Measurements from ENCODE around the gene TMEM204. TPM values are rescaled to one million over a fixed set of nuclear protein-coding genes. Genes with fewer than 3 reads are reported as not detected.

TMEM204 gene
- total RNA-seq, 2 donors from 2014 or later = 2.9 to 5.0 TPM

- intact Hi-C loops (cut with DNase I) = no loop called here
- no peak for TF ChIP-seq CTCF (IDR thresholded peaks at IDR 0.05)
- DNase-seq = no peak
- Histone ChIP-seq H3K36me3 (no peaks in the 10 kb centered on the region), H3K4me3 (no peak overlapping the region), H3K27ac (no peak overlapping the region), H3K27me3 (no peaks in the 10 kb centered on the region), H3K9ac (ENCODE audit: low read depth in 2 of 2, low read length in 2 of 2) (no peak overlapping the region), H3K4me1 (peaks cover 5% of the 10 kb centered on the region), H3K9me3 (no peaks in the 10 kb centered on the region)
Measured at GRCh38 chr16:1541293-1542165, 8.1 kb downstream of the TMEM204 start.

GRCh38 chr16:1542166-1542500 is 8.7 kb downstream of the TMEM204 start:
- intact Hi-C loops (cut with DNase I) = no loop called here
- no peak for DNase-seq
- TF ChIP-seq CTCF (IDR thresholded peaks at IDR 0.05) = no peak
- Histone ChIP-seq H3K4me3 (no peak overlapping the region), H3K9ac (ENCODE audit: low read depth in 2 of 2, low read length in 2 of 2) (no peak overlapping the region), H3K27me3 (no peaks in the 10 kb centered on the region), H3K36me3 (no peaks in the 10 kb centered on the region), H3K9me3 (no peaks in the 10 kb centered on the region), H3K4me1 (peaks cover 5% of the 10 kb centered on the region), H3K27ac (no peak overlapping the region)

- no peak overlapping the region for H3K9ac ChIP-seq (ENCODE audit: low read depth in 2 of 2, low read length in 2 of 2)
- no peak for DNase-seq
- H3K4me1 ChIP-seq = peaks cover 5% of the 10 kb centered on the region
- no peaks in the 10 kb centered on the region for H3K36me3 ChIP-seq
- H3K27ac ChIP-seq = no peak overlapping the region
- no peak for TF ChIP-seq CTCF (IDR thresholded peaks at IDR 0.05)
- no peak overlapping the region for H3K4me3 ChIP-seq
- intact Hi-C loops (cut with DNase I) = no loop called here
- no peaks in the 10 kb centered on the region for H3K9me3 ChIP-seq
- H3K27me3 ChIP-seq = no peaks in the 10 kb centered on the region
Measured at GRCh38 chr16:1542533-1542932, 9.1 kb downstream of the TMEM204 start.

GRCh38 chr16:1543085-1543896 is 9.8 kb downstream of the TMEM204 start:
- no peaks in the 10 kb centered on the region for H3K27me3 ChIP-seq
- no peaks in the 10 kb centered on the region for H3K36me3 ChIP-seq
- TF ChIP-seq CTCF (IDR thresholded peaks at IDR 0.05) = no peak
- no peak overlapping the region for H3K9ac ChIP-seq (ENCODE audit: low read depth in 2 of 2, low read length in 2 of 2)
- H3K4me1 ChIP-seq = peaks cover 5% of the 10 kb centered on the region
- intact Hi-C loops (cut with DNase I) = no loop called here
- peak overlapping the region; percentile 3 for H3K4me3 ChIP-seq
- DNase-seq = peak; percentile 40
- peak overlapping the region; percentile 33 for H3K27ac ChIP-seq
- H3K9me3 ChIP-seq = no peaks in the 10 kb centered on the region

- TF ChIP-seq CTCF (IDR thresholded peaks at IDR 0.05) = no peak
- H3K9ac ChIP-seq (ENCODE audit: low read depth in 2 of 2, low read length in 2 of 2) = peak overlapping the region; percentile 50 to 51
- no peak overlapping the region for H3K4me3 ChIP-seq
- peak overlapping the region; percentile 27 for H3K27ac ChIP-seq
- intact Hi-C loops (cut with DNase I) = no loop called here
- peaks cover 5% of the 10 kb centered on the region for H3K4me1 ChIP-seq
- no peak for DNase-seq
- H3K36me3 ChIP-seq = no peaks in the 10 kb centered on the region
- H3K9me3 ChIP-seq = no peaks in the 10 kb centered on the region
- H3K27me3 ChIP-seq = no peaks in the 10 kb centered on the region
Measured at GRCh38 chr16:1545044-1546040, 11.9 kb downstream of the TMEM204 start.
